Activated CD4-positive, alpha-beta T cell treated with anti-CD3 and anti-CD28 coated beads for 36 hours (primary cell): ENCODE measurements around the gene NFYA. TPM values are rescaled to one million over a fixed set of nuclear protein-coding genes. Genes with fewer than 3 reads are reported as not detected.

Source experiments
- ATAC-seq: fragments of 200-7000 bp; cut with Tn5 transposase; one replicate; pipeline ENCODE4 v1.10.0; 2021; ENCODE audit warnings: mild to moderate bottlenecking, moderate library complexity
- CTCF ChIA-PET: fragments of 350-600 bp; sonication (Branson Sonifier 250); formaldehyde crosslinking; loops from one replicate; lab custom pipeline; 2021; ENCODE audit warnings: antibody characterized with exemption; lab: Charles Lee
- POLR2A ChIA-PET: fragments of 350-600 bp; sonication (Branson Sonifier 250); formaldehyde crosslinking; loops from one replicate; lab custom pipeline; 2021; ENCODE audit warnings: antibody characterized with exemption, inconsistent platforms; lab: Charles Lee
- DNase-seq: peaks from one replicate; pipeline ENCODE4 v3.0.0-alpha.2; 2020
- H3K27ac Mint-ChIP-seq: one replicate; pipeline ENCODE4 v1.8.0; 2021; ENCODE audit warnings: mixed read lengths
- H3K27me3 Mint-ChIP-seq: one replicate; pipeline ENCODE4 v1.8.0; 2021; ENCODE audit warnings: mixed read lengths
- H3K36me3 Mint-ChIP-seq: one replicate; pipeline ENCODE4 v1.8.0; 2021; ENCODE audit warnings: low read depth, mixed read lengths
- H3K4me1 Mint-ChIP-seq: one replicate; pipeline ENCODE4 v1.8.0; 2021; ENCODE audit warnings: mixed read lengths
- H3K4me3 Mint-ChIP-seq: one replicate; pipeline ENCODE4 v1.8.0; 2021; ENCODE audit warnings: mild to moderate bottlenecking, moderate library complexity, mixed read lengths
- H3K9me3 Mint-ChIP-seq: one replicate; pipeline ENCODE4 v1.8.0; 2021; ENCODE audit warnings: low read depth, mixed read lengths
- intact Hi-C, 2 experiments: fragments of 100-400 bp; cut with DNase I in 1 of 2; cut with micrococcal nuclease in 1 of 2; formaldehyde crosslinking; loops; one replicate each; pipeline versions ENCODE4 v1.14.2 to v1.15.1; 2022 to 2024; cut with DNase I, micrococcal nuclease
- total RNA-seq, 2 experiments: library from RNA; stranded (reverse); gene quantifications; one replicate each; pipeline ENCODE4 v1.2.3, GENCODE V29; 2021

The NFYA gene
- total RNA-seq, 2 experiments from 2014 or later, result 31.5 to 38.2 TPM

- H3K9me3 Mint-ChIP-seq, result no peaks in the 10 kb centered on the region
- no peak overlapping the region for H3K27ac Mint-ChIP-seq
- H3K4me3 Mint-ChIP-seq, result no peak overlapping the region
- peaks cover 29% of the 10 kb centered on the region for H3K4me1 Mint-ChIP-seq
- peaks cover 48% of the 10 kb centered on the region for H3K36me3 Mint-ChIP-seq
- ATAC-seq (no peak), DNase-seq (no peak)
- CTCF ChIA-PET, result interaction anchor here (1.0 kb wide), 1 partner anchor 10 kb away, joined by 3 read pairs; no protein-coding TSS in a partner anchor
- no peaks in the 10 kb centered on the region for H3K27me3 Mint-ChIP-seq
- intact Hi-C loops, result no loop called here
- POLR2A ChIA-PET, result interaction anchor here (0.6 kb wide), 1 partner anchor 36 kb away, joined by 11 read pairs; no protein-coding TSS in a partner anchor
Measured at GRCh38 chr6:41085182-41085581, 12.4 kb downstream of the NFYA start.

DNA sequence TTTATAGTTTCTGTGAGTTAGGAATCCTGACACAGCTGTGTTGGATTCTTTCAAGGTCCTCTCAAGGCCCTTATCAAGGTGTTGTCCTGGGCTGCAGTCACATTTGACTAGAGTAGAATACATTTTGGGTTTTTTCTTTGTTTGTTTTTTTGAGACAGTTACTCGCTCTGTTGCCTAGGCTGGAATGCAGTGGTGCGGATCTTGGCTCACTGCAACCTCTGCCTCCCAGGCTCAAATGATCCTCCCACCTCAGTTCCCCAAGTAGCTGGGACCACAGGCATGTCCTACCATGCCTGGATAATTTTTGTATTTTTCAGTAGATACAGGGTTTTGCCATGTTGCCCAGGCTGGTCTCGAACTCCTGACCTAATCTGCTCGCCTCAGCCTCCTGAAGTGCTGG is 15.7 kb downstream of the NFYA start:
- Mint-ChIP-seq H3K4me1 (peaks cover 7% of the 10 kb centered on the region), H3K4me3 (no peak overlapping the region), H3K36me3 (peaks cover 48% of the 10 kb centered on the region), H3K9me3 (no peaks in the 10 kb centered on the region), H3K27ac (no peak overlapping the region), H3K27me3 (no peaks in the 10 kb centered on the region)
- CTCF ChIA-PET, result interaction anchor here (0.7 to 1.5 kb wide), 2 partner anchors 42 to 94 kb away, joined by 4 read pairs; no protein-coding TSS in a partner anchor
- DNase-seq, result no peak
- POLR2A ChIA-PET, result interaction anchor here (1.2 kb wide), 1 partner anchor 15 kb away, joined by 5 read pairs; no protein-coding TSS in a partner anchor
- no peak for ATAC-seq
- intact Hi-C loops, result no loop called here

- no peaks in the 10 kb centered on the region for H3K9me3 Mint-ChIP-seq
- intact Hi-C loops, result loop anchor here in 1 of 2 experiments (5.0 kb wide), 2 partner anchors 91 to 226 kb away; no protein-coding TSS in a partner anchor
- no peak overlapping the region for H3K27ac Mint-ChIP-seq
- H3K36me3 Mint-ChIP-seq, result peaks cover 47% of the 10 kb centered on the region
- DNase-seq, result no peak
- ChIA-PET POLR2A (no interaction called here), CTCF (interaction anchor here (0.6 to 2.3 kb wide), 5 partner anchors 8 to 227 kb away, joined by 3 to 15 read pairs (median 4); no protein-coding TSS in a partner anchor)
- ATAC-seq, result no peak
- H3K4me1 Mint-ChIP-seq, result no peaks in the 10 kb centered on the region
- H3K4me3 Mint-ChIP-seq, result no peak overlapping the region
- H3K27me3 Mint-ChIP-seq, result no peaks in the 10 kb centered on the region
Measured at GRCh38 chr6:41090841-41091761, 18.3 kb downstream of the NFYA start.

DNA sequence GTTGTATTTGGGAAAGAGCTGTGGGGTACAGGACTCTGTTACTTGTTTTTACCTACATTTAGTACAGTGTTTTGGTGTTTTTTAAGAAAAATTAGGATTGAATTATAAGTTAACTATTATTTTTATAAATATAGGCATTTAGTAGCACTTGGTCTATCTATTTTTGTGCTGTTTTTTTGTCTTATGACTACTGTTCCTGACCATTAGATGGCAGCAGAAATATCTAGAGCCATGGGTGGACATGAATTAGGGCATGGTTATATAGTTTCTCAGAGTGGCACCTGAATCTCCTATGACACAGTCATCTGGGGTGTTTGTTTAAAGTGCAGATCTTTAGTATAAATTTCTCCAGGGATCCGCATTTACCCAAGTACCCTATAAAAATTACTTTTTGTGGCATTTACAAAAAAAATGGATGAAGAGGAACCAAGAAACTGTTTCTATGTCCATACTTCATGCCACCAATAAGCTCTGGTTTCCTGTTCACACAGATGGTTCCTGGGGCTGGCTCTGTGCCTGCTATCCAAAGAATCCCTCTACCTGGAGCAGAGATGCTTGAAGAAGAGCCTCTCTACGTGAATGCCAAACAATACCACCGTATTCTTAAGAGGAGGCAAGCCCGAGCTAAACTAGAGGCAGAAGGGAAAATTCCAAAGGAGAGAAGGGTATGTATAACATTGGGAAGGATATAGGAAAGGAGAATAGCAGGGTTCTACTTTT is 19.8 kb downstream of the NFYA start:
- ATAC-seq (peak; percentile 36), DNase-seq (no peak)
- peaks cover 59% of the 10 kb centered on the region for H3K36me3 Mint-ChIP-seq
- no peaks in the 10 kb centered on the region for H3K9me3 Mint-ChIP-seq
- intact Hi-C loops, result loop anchor here (1.0 to 5.0 kb wide), 3 partner anchors 90 to 225 kb away; no protein-coding TSS in a partner anchor
- no peak overlapping the region for H3K4me3 Mint-ChIP-seq
- H3K27ac Mint-ChIP-seq, result no peak overlapping the region
- ChIA-PET CTCF (interaction anchor here (0.9 to 2.3 kb wide), 7 partner anchors 9 to 225 kb away, joined by 3 to 15 read pairs (median 5); no protein-coding TSS in a partner anchor), POLR2A (no interaction called here)
- H3K27me3 Mint-ChIP-seq, result no peaks in the 10 kb centered on the region
- no peaks in the 10 kb centered on the region for H3K4me1 Mint-ChIP-seq

GRCh38 chr6:41093729-41094128 is 21.0 kb downstream of the NFYA start:
- no peaks in the 10 kb centered on the region for H3K4me1 Mint-ChIP-seq
- POLR2A ChIA-PET, result no interaction called here
- ATAC-seq (no peak), DNase-seq (no peak)
- H3K4me3 Mint-ChIP-seq, result no peak overlapping the region
- no peaks in the 10 kb centered on the region for H3K9me3 Mint-ChIP-seq
- no peaks in the 10 kb centered on the region for H3K27me3 Mint-ChIP-seq
- peaks cover 68% of the 10 kb centered on the region for H3K36me3 Mint-ChIP-seq
- intact Hi-C loops, result loop anchor here in 1 of 2 experiments (5.0 kb wide), 2 partner anchors 89 to 224 kb away; no protein-coding TSS in a partner anchor
- no peak overlapping the region for H3K27ac Mint-ChIP-seq
- CTCF ChIA-PET, result interaction anchor here (0.8 kb wide), 1 partner anchor 84 kb away, joined by 3 read pairs; no protein-coding TSS in a partner anchor

DNA sequence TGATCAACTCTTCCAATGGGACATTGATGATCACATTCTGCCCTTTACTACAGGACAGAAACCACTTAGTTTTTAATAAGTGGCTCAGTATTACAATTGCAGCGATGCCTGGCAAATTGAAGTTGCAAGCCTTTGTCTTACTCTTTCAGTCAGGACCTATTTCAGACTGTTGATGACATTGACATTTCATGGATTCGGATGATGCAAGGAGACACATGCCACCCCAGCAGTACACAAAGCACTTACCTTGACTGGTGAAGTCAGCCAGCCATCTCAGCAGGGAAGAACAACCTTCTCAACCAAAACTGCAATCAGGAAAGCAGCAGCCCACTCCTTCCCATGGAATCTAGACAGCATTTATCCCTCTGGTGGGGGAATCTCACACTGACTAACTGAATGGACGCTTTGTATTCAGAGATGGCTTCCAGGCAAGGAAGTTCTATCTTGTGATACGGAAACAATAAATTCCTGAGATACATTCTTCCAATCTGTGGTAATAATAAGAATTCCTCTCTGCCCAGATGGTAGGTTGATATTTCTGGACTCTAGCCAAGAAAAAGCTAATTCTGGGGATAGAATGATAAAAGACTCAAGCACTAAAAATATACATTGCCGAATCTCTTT is 24.8 kb downstream of the NFYA start:
- POLR2A ChIA-PET, result no interaction called here
- ATAC-seq (no peak), DNase-seq (no peak)
- Mint-ChIP-seq H3K9me3 (no peaks in the 10 kb centered on the region), H3K4me1 (no peaks in the 10 kb centered on the region), H3K27me3 (no peaks in the 10 kb centered on the region), H3K27ac (no peak overlapping the region), H3K4me3 (no peak overlapping the region), H3K36me3 (peaks cover 75% of the 10 kb centered on the region)
- intact Hi-C loops, result no loop called here
- CTCF ChIA-PET, result no interaction called here

DNA sequence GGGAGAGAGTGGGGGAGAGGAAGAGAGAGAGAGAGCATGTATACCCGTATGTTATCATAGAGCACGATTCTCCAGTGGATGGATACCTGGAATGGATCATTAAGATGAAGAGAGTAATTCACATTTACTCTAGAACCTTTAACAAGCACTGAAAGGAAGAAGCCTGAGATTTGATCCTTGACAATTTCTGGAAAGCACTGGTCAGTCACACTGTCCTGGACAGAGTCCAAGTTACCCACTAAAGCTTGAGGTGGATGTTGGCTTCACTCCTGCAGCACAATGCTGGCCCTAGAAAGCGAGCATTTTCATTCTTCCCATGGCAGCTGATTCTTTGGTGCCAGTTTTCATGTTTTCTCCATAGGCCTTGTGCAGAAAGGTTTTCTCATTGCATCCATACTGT is 25.6 kb downstream of the NFYA start:
- ChIA-PET CTCF (no interaction called here), POLR2A (no interaction called here)
- no peak for ATAC-seq
- DNase-seq, result no peak
- Mint-ChIP-seq H3K4me1 (no peaks in the 10 kb centered on the region), H3K9me3 (no peaks in the 10 kb centered on the region), H3K36me3 (peaks cover 69% of the 10 kb centered on the region), H3K27me3 (no peaks in the 10 kb centered on the region), H3K4me3 (no peak overlapping the region), H3K27ac (no peak overlapping the region)
- intact Hi-C loops, result no loop called here

DNA sequence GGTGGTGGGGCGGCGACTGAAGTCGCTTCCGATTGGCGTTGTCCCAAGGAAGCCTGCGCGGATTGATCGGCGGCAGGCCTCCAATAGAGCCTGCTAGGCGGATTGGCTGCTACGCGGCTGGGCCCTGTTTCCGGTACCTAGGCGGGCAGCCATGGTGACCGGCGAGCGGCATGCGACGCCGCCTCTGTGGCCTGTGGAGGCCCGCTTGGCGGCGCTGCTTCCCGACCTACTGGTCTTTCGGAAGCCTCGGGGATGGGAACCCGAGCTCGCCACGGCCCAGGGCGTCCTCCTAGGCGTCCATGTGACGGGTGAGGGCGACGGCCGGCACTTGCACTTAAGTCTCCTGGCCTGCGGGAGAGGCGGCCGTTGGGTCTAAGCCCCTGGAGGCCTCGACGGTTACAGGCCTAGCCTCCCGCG is 28.1 kb downstream of the NFYA start:
- Mint-ChIP-seq H3K27ac (no peak overlapping the region), H3K9me3 (no peaks in the 10 kb centered on the region), H3K4me3 (no peak overlapping the region), H3K36me3 (peaks cover 53% of the 10 kb centered on the region), H3K27me3 (no peaks in the 10 kb centered on the region), H3K4me1 (no peaks in the 10 kb centered on the region)
- DNase-seq (no peak), ATAC-seq (no peak)
- intact Hi-C loops, result no loop called here
- CTCF ChIA-PET, result interaction anchor here (1.1 kb wide), 1 partner anchor 82 kb away, joined by 5 read pairs; no protein-coding TSS in a partner anchor
- POLR2A ChIA-PET, result interaction anchor here (0.7 kb wide), 1 partner anchor 19 kb away, joined by 3 read pairs; no protein-coding TSS in a partner anchor

DNA sequence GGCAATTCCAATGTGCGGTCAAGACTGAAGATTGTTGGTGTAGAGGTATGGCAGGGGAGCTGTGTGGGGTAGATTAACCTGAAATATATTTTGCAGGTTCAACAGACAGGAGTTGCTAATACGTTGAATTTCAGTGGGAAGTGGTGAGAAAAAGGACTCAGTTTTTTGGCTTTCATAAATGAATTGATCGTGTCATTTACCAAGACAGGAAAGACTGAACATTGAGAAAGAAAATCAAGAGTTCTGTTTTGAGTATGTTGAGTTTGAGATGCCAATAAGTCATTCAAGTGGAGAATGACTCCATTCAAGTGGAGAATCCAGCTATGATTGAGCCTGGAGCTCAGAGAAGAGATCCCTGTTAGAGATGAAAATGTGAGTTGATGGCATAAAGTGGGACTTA is 31.1 kb downstream of the NFYA start:
- intact Hi-C loops, result loop anchor here (1.0 kb wide), 1 partner anchor 95 kb away; no protein-coding TSS in a partner anchor
- Mint-ChIP-seq H3K4me1 (no peaks in the 10 kb centered on the region), H3K4me3 (no peak overlapping the region), H3K36me3 (peaks cover 28% of the 10 kb centered on the region), H3K9me3 (no peaks in the 10 kb centered on the region), H3K27ac (no peak overlapping the region), H3K27me3 (no peaks in the 10 kb centered on the region)
- ChIA-PET CTCF (interaction anchor here (0.7 to 1.7 kb wide), 9 partner anchors 11 to 215 kb away, joined by 3 to 6 read pairs (median 4); no protein-coding TSS in a partner anchor), POLR2A (interaction anchor here (0.8 to 1.0 kb wide), 2 partner anchors 15 to 96 kb away, joined by 4 to 5 read pairs; no protein-coding TSS in a partner anchor)
- ATAC-seq (peak; percentile 89), DNase-seq (no peak)

DNA sequence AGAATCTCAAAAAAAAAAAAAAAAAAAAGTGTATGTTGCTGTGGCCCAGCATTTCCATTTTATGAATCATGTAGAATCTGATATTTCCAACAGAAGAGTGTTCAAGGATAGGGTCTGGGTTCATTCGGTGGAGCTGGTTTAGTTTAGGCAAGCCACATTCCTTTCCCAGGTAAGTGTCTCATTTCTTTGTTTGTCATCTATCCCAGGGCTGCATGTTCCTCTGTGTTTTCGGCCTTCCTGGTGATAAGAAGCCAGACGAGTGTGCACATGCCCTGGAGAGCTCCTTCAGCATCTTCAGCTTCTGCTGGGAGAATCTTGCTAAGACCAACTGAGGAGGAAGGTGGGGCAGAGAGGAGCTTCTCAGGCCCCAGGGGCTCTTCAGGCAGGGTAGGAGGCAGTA is 38.2 kb downstream of the NFYA start:
- Mint-ChIP-seq H3K36me3 (no peaks in the 10 kb centered on the region), H3K27ac (no peak overlapping the region), H3K4me3 (no peak overlapping the region), H3K27me3 (no peaks in the 10 kb centered on the region), H3K9me3 (no peaks in the 10 kb centered on the region), H3K4me1 (no peaks in the 10 kb centered on the region)
- intact Hi-C loops, result no loop called here
- DNase-seq, result no peak
- ChIA-PET POLR2A (no interaction called here), CTCF (interaction anchor here (0.6 to 1.6 kb wide), 2 partner anchors 71 to 216 kb away, joined by 3 to 4 read pairs; no protein-coding TSS in a partner anchor)
- no peak for ATAC-seq
